GM12892 (cell line): ENCODE measurements around the gene PLEKHH2.

Experiments used
- POLR2A ChIP-seq: IDR thresholded peaks from 2 replicates; pipeline ENCODE4 v1.6.1; 2011; ENCODE audit warnings: low read depth, low read length, control low read depth
- TAF1 ChIP-seq: IDR thresholded peaks from 2 replicates; pipeline ENCODE4 v1.6.1; 2011; ENCODE audit warnings: low read depth, mild to moderate bottlenecking, control low read depth, low read length, borderline replicate concordance

DNA sequence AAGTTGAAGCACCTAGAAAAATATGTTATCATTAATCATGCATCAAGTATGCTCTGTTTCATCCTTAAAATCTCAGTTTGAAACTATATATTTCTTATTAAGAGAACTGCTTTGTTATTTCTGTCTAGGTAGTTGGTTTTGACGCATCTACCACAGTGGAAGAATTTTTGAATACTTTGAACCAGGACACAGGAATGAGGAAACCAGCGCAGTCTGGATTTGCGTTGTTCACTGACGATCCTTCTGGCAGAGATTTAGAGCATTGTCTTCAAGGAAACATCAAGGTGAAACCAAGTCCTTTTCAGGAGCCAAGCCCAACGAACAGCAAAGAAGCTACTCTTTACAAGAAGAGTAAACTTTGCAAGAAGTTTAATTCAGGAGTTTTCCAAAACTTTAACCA is 106.6 kb downstream of the PLEKHH2 start:
- TF ChIP-seq TAF1 (no peak), POLR2A (no peak)
